Hepatocyte (in vitro differentiated cells): Measurements from ENCODE around the gene NRCAM. TPM values are rescaled to one million over a fixed set of nuclear protein-coding genes. Genes with fewer than 3 reads are reported as not detected.
A peak's percentile ranks its signal among the peaks of the same experiment; 100 is the strongest.

ENCODE experiments used
- DNase-seq: peaks from one replicate; pipeline ENCODE4 v3.0.0-alpha.2; 2016; ENCODE audit warnings: low spot score
- H2AFZ ChIP-seq: fragments of 200-600 bp; sonication (generic); 2 replicates; pipeline ENCODE4 v1.6.0; 2016; ENCODE audit warnings: antibody characterized with exemption, mild to moderate bottlenecking
- H3K27ac ChIP-seq: fragments of 200-600 bp; sonication (generic); 2 replicates; pipeline ENCODE4 v1.5.1; 2016; ENCODE audit warnings: mild to moderate bottlenecking
- H3K27me3 ChIP-seq: fragments of 200-600 bp; sonication (generic); 2 replicates; pipeline ENCODE4 v1.6.1; 2016
- H3K36me3 ChIP-seq: fragments of 200-600 bp; sonication (generic); replicated peaks from 2 replicates; pipeline ENCODE4 v1.5.1; 2016; ENCODE audit warnings: low read depth; ENCODE audit not compliant: insufficient read depth
- H3K4me1 ChIP-seq: fragments of 200-600 bp; sonication (generic); 2 replicates; pipeline ENCODE4 v1.5.1; 2016; ENCODE audit warnings: mild to moderate bottlenecking, moderate library complexity; ENCODE audit not compliant: insufficient read depth
- H3K4me2 ChIP-seq: fragments of 200-600 bp; sonication (generic); 2 replicates; pipeline ENCODE4 v1.6.0; 2016
- H3K4me3 ChIP-seq: fragments of 200-600 bp; sonication (generic); 2 replicates; pipeline ENCODE4 v1.5.1; 2016; ENCODE audit warnings: mild to moderate bottlenecking
- H3K79me2 ChIP-seq: fragments of 200-600 bp; sonication (generic); 2 replicates; pipeline ENCODE4 v1.6.0; 2017; ENCODE audit warnings: mild to moderate bottlenecking
- H3K9me2 ChIP-seq: fragments of 200-600 bp; sonication (generic); replicated peaks from 2 replicates; pipeline ENCODE4 v1.6.0; 2017; ENCODE audit warnings: mild to moderate bottlenecking; ENCODE audit not compliant: insufficient read depth
- H3K9me3 ChIP-seq: fragments of 200-600 bp; sonication (generic); 2 replicates; pipeline ENCODE4 v1.5.1; 2016; ENCODE audit warnings: low read depth, mild to moderate bottlenecking
- H4K20me1 ChIP-seq: fragments of 200-600 bp; sonication (generic); 2 replicates; pipeline ENCODE4 v1.6.0; 2016; ENCODE audit warnings: mild to moderate bottlenecking; ENCODE audit not compliant: insufficient read depth, poor library complexity, severe bottlenecking
- EZH2 ChIP-seq: fragments of 200-600 bp; sonication (generic); IDR thresholded peaks from 2 replicates; pipeline ENCODE4 v1.6.1; 2016; ENCODE audit warnings: antibody characterized with exemption, mild to moderate bottlenecking, borderline replicate concordance
- EZH2phosphoT487 ChIP-seq: fragments of 200-600 bp; sonication (generic); IDR thresholded peaks from one replicate; pipeline ENCODE4 v1.6.1; 2018; ENCODE audit warnings: antibody characterized with exemption, mild to moderate bottlenecking, low read depth, moderate library complexity; ENCODE audit not compliant: unreplicated experiment, severe bottlenecking
- WGBS: methylation state at CpG from one replicate; pipeline ENCODE4 v1.1.6; 2016; ENCODE audit warnings: low lambda C conversion rate; ENCODE audit errors: missing lambda C conversion rate; 5-methylcytosine and 5-hydroxymethylcytosine counted together
- polyA plus RNA-seq: library from polyadenylated mRNA; unstranded; fragments of >200 nt; fragmentation: Nextera tagmentation; extraction: Ambion mirVana; gene quantifications from 2 replicates; pipeline ENCODE4 v1.2.1, GENCODE V29; 2016
- total RNA-seq: library from RNA; depleted of rRNA; stranded (reverse); fragments of >200 nt; gene quantifications from 2 replicates; pipeline ENCODE4 v1.2.3, GENCODE V29; 2014
- TF ChIP-seq, protein P1 (sequence below): fragments of 200-600 bp; sonication (generic); IDR thresholded peaks from 2 replicates; pipeline ENCODE4 v1.5.1; 2016; ENCODE audit warnings: antibody characterized with exemption, mild to moderate bottlenecking; ENCODE audit not compliant: poor library complexity

NRCAM gene
- total and polyA plus RNA-seq, 2 experiments from 2014 or later: 16.0 to 34.4 TPM

DNA sequence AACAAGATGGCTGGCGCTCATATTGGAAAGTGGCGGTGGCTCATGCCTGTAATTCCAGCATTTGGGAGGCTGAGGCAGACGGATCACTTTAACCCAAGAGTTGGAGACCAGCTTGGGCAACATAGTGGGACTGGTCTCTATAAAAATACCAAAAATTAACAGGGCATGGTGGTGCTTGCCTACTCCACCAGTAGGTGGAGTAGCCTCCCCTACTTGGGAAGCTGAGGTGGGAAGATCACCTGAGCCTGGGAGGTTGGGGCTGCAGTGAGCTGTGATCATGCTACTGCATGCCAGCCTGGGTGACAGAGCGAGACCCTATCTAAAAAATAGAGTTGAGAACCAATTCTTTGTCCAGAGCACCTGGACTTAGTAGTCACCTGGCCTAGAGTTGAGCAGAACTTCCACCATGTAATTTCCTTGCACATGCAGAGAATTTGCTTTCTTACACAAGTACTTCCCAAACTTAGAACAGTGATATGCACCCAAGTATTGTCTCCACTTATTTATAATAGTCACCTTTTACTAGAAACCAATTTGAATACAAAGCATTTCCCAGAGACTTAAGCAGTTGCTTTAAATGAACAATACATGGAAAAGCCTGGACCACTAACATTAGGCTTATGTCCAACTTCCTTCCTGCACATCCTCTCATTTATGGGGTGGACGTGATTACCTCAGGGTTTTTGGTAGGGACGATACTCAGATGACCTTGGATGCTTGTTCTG is 342.0 kb downstream of the NRCAM start:
- Histone ChIP-seq H4K20me1 (no peaks in the 10 kb centered on the region), H3K9me2 (no peaks in the 10 kb centered on the region), H3K36me3 (no peaks in the 10 kb centered on the region), H2AFZ (no peak overlapping the region), H3K27ac (no peak overlapping the region), H3K4me3 (no peak overlapping the region), H3K27me3 (no peaks in the 10 kb centered on the region), H3K4me1 (no peaks in the 10 kb centered on the region), H3K4me2 (no peak overlapping the region), H3K79me2 (no peaks in the 10 kb centered on the region), H3K9me3 (no peaks in the 10 kb centered on the region)
- no peak for TF ChIP-seq EZH2
- TF ChIP-seq, protein P1, sequence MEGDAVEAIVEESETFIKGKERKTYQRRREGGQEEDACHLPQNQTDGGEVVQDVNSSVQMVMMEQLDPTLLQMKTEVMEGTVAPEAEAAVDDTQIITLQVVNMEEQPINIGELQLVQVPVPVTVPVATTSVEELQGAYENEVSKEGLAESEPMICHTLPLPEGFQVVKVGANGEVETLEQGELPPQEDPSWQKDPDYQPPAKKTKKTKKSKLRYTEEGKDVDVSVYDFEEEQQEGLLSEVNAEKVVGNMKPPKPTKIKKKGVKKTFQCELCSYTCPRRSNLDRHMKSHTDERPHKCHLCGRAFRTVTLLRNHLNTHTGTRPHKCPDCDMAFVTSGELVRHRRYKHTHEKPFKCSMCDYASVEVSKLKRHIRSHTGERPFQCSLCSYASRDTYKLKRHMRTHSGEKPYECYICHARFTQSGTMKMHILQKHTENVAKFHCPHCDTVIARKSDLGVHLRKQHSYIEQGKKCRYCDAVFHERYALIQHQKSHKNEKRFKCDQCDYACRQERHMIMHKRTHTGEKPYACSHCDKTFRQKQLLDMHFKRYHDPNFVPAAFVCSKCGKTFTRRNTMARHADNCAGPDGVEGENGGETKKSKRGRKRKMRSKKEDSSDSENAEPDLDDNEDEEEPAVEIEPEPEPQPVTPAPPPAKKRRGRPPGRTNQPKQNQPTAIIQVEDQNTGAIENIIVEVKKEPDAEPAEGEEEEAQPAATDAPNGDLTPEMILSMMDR: peak; percentile 42
- DNase-seq: peak; percentile 26
- WGBS: 75% methylated on average over 6 of the region's 6 CpGs

DNA sequence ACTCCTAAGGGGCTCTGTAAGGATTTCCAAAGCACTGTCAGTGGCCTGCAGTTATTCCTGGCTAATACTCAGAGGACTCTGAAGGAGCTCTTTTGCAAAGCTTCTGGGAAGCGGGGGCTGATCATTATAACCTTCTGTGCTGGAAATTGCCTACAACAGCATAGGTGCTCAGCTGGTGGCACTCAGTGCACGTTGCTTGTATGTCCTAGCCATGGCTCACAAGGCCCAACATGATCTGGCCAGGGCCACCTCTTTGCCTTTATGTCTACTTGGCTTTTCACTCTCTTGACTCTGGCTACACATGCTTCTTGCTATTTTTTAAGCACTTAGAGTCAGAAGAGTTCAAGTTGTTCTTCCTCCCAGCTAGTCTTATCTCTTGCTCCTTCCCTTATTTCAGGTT is 343.6 kb downstream of the NRCAM start:
- H3K4me2 ChIP-seq: no peak overlapping the region
- H3K36me3 ChIP-seq: no peaks in the 10 kb centered on the region
- H3K9me2 ChIP-seq: no peaks in the 10 kb centered on the region
- TF ChIP-seq EZH2: no peak
- no peak for TF ChIP-seq EZH2phosphoT487
- TF ChIP-seq, protein P1: no peak
- H3K79me2 ChIP-seq: no peaks in the 10 kb centered on the region
- no peaks in the 10 kb centered on the region for H3K27me3 ChIP-seq
- no peak overlapping the region for H3K4me3 ChIP-seq
- no peak overlapping the region for H3K27ac ChIP-seq
- no peak overlapping the region for H2AFZ ChIP-seq
- no peak for DNase-seq
- 96% methylated on average over 2 of the region's 2 CpGs for WGBS
- peaks cover 12% of the 10 kb centered on the region for H3K4me1 ChIP-seq
- H3K9me3 ChIP-seq: no peaks in the 10 kb centered on the region
- no peaks in the 10 kb centered on the region for H4K20me1 ChIP-seq

DNA sequence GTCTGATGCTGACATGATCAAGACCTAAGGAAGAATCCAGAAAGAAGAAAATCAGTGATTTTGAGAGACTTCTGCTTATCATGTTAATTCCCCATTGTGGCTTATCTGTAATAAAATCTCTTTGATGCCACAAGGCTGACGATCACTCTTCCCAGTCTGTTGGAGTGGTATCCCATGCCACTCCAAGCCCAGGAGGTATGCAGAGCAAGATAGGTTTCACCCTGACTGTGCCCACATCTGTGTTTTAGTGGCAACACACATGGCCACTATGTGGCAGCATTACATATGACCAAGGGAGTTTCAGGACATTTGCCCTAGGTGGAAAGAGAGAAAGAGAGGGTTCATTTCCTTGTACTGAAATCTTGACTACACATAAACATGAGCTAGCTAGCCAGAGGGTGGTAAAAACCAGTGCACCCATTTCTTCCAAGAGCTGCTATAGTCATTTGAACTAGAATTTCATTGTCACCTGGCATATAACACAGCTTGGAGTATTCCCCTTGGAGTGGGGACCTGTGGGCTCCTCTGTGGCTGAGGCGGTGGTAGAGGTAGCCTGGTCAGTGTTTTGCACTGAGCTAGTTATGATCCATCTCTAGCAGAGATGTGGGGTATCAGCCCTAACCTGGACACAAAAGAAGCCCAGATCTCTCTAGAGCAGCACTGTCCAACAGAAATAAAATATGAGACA is 346.9 kb downstream of the NRCAM start:
- Histone ChIP-seq H3K27me3 (no peaks in the 10 kb centered on the region), H3K9me2 (no peaks in the 10 kb centered on the region), H3K79me2 (no peaks in the 10 kb centered on the region), H3K36me3 (no peaks in the 10 kb centered on the region), H4K20me1 (no peaks in the 10 kb centered on the region), H3K4me2 (no peak overlapping the region), H3K4me1 (peaks cover 16% of the 10 kb centered on the region), H3K9me3 (no peaks in the 10 kb centered on the region), H3K4me3 (no peak overlapping the region), H3K27ac (no peak overlapping the region), H2AFZ (no peak overlapping the region)
- TF ChIP-seq EZH2phosphoT487 (no peak), EZH2 (no peak)
- TF ChIP-seq, protein P1: peak; percentile 41
- peak; percentile 22 for DNase-seq
- WGBS: 60% methylated on average over 2 of the region's 2 CpGs
